A673 (cell line): Measurements from ENCODE around the gene KCNH8. TPM values are rescaled to one million over a fixed set of nuclear protein-coding genes. Genes with fewer than 3 reads are reported as not detected.

Experiments
- BruUV-seq: library from RNA; stranded (reverse); fragments of 400-500 nt; replicated peaks from 2 replicates; lab custom pipeline; 2021; lab: Mats Ljungman, UMichigan
- CTCF ChIA-PET: fragments of 300-600 bp; sonication (Branson Sonifier 250); formaldehyde crosslinking; loops from one replicate; lab custom pipeline; 2022; ENCODE audit warnings: antibody characterized with exemption; lab: Charles Lee
- POLR2A ChIA-PET: fragments of 300-600 bp; sonication (Branson Sonifier 250); formaldehyde crosslinking; loops from one replicate; lab custom pipeline; 2022; ENCODE audit warnings: antibody characterized with exemption; ENCODE audit not compliant: low non-redundant PET; lab: Charles Lee
- DNase-seq: peaks from one replicate; pipeline ENCODE4 v3.0.0-alpha.2; 2015; ENCODE audit warnings: low spot score
- H3K27ac ChIP-seq: fragments of 200-600 bp; sonication (generic); 2 replicates; pipeline ENCODE4 v1.5.1; 2016; ENCODE audit warnings: mixed run types, low read depth, mild to moderate bottlenecking, mixed read lengths, antibody characterized with exemption, low read length; ENCODE audit not compliant: poor library complexity, severe bottlenecking
- H3K27me3 ChIP-seq: fragments of 200-600 bp; sonication (generic); replicated peaks from 2 replicates; pipeline ENCODE4 v1.6.1; 2017; ENCODE audit warnings: mixed run types, low read depth, mild to moderate bottlenecking, mixed read lengths, antibody characterized with exemption, low read length; ENCODE audit not compliant: insufficient read depth, poor library complexity
- H3K36me3 ChIP-seq: fragments of 200-600 bp; sonication (generic); 2 replicates; pipeline ENCODE4 v1.6.1; 2016; ENCODE audit warnings: mixed run types, mild to moderate bottlenecking, mixed read lengths, antibody characterized with exemption, low read length; ENCODE audit not compliant: insufficient read depth, poor library complexity, severe bottlenecking
- H3K4me1 ChIP-seq: fragments of 200-600 bp; sonication (generic); 2 replicates; pipeline ENCODE4 v1.6.1; 2017; ENCODE audit warnings: mixed run types, mild to moderate bottlenecking, mixed read lengths, antibody characterized with exemption, low read length; ENCODE audit not compliant: insufficient read depth, poor library complexity, severe bottlenecking
- H3K4me3 ChIP-seq: fragments of 200-600 bp; sonication (generic); 2 replicates; pipeline ENCODE4 v1.5.1; 2016; ENCODE audit warnings: low read depth, mixed run types, mild to moderate bottlenecking, mixed read lengths, low read length; ENCODE audit not compliant: poor library complexity, severe bottlenecking
- H3K9me3 ChIP-seq: fragments of 200-600 bp; sonication (generic); 2 replicates; pipeline ENCODE4 v1.6.1; 2016; ENCODE audit warnings: mixed run types, low read depth, mild to moderate bottlenecking, mixed read lengths, antibody characterized with exemption, low read length; ENCODE audit not compliant: poor library complexity, severe bottlenecking
- CTCF ChIP-seq: fragments of 300-800, 200-600 bp; sonication (generic); conservative IDR thresholded peaks from 2 replicates; pipeline ENCODE4 v1.5.1; 2017; ENCODE audit warnings: low read depth, mild to moderate bottlenecking, antibody characterized with exemption, low read length, moderate library complexity, mixed read lengths
- EZH2 ChIP-seq: fragments of 200-600 bp; sonication (generic); IDR thresholded peaks from 2 replicates; pipeline ENCODE4 v1.6.1; 2017; ENCODE audit warnings: borderline replicate concordance, low read depth, mild to moderate bottlenecking, mixed read lengths, antibody characterized with exemption, low read length; ENCODE audit not compliant: poor library complexity, severe bottlenecking
- intact Hi-C: fragments of 100-400 bp; cut with micrococcal nuclease; formaldehyde crosslinking; loops from one replicate; pipeline ENCODE4 v1.10.0; 2022; ENCODE audit not compliant: unreplicated experiment
- total RNA-seq: library from RNA; stranded (reverse); gene quantifications from 2 replicates; pipeline ENCODE4 v1.2.3, GENCODE V29; 2021

The KCNH8 gene
- total RNA-seq, 1 experiment from 2014 or later = not detected

GRCh38 chr3:19543212-19543841, 395.0 kb downstream of the KCNH8 start:
- Histone ChIP-seq H3K4me1 (no peaks in the 10 kb centered on the region), H3K4me3 (no peak overlapping the region), H3K36me3 (no peaks in the 10 kb centered on the region), H3K9me3 (no peaks in the 10 kb centered on the region), H3K27me3 (no peaks in the 10 kb centered on the region), H3K27ac (no peak overlapping the region)
- intact Hi-C loops = loop anchor here (2.0 to 5.0 kb wide), 2 partner anchors 196 to 479 kb away; no protein-coding TSS in a partner anchor
- POLR2A ChIA-PET = no interaction called here
- CTCF ChIA-PET = no interaction called here
- no TSS peak for BruUV-seq
- DNase-seq = peak; percentile 13
- TF ChIP-seq EZH2 (no peak), CTCF (peak; percentile 53)

GRCh38 chr3:19547665-19548464, 399.6 kb downstream of the KCNH8 start:
- H3K36me3 ChIP-seq = no peaks in the 10 kb centered on the region
- H3K4me1 ChIP-seq = no peaks in the 10 kb centered on the region
- H3K4me3 ChIP-seq = no peak overlapping the region
- TF ChIP-seq CTCF (no peak), EZH2 (no peak)
- no peak overlapping the region for H3K27ac ChIP-seq
- CTCF ChIA-PET = no interaction called here
- H3K9me3 ChIP-seq = no peaks in the 10 kb centered on the region
- BruUV-seq = no TSS peak
- intact Hi-C loops = no loop called here
- DNase-seq = no peak
- POLR2A ChIA-PET = no interaction called here
- H3K27me3 ChIP-seq = no peaks in the 10 kb centered on the region

- no peaks in the 10 kb centered on the region for H3K36me3 ChIP-seq
- no peak overlapping the region for H3K27ac ChIP-seq
- CTCF ChIA-PET = no interaction called here
- TF ChIP-seq CTCF (no peak), EZH2 (no peak)
- DNase-seq = no peak
- POLR2A ChIA-PET = no interaction called here
- no peaks in the 10 kb centered on the region for H3K27me3 ChIP-seq
- no peaks in the 10 kb centered on the region for H3K4me1 ChIP-seq
- H3K4me3 ChIP-seq = no peak overlapping the region
- H3K9me3 ChIP-seq = peaks cover 14% of the 10 kb centered on the region
- BruUV-seq = no TSS peak
- intact Hi-C loops = no loop called here
These were observed 411.6 kb downstream of the KCNH8 start for GRCh38 chr3:19559724-19560442.
